Activated naive CD8-positive, alpha-beta T cell treated with anti-CD3 and anti-CD28 coated beads for 36 hours (primary cell): ENCODE results near the gene PITHD1. TPM values are rescaled to one million over a fixed set of nuclear protein-coding genes. Genes with fewer than 3 reads are reported as not detected.
A peak's percentile ranks its signal among the peaks of the same experiment; 100 is the strongest.
"Not testable (repeated sequence)": the region's sequence is repeated elsewhere in the genome, so short reads cannot be mapped to it uniquely, and the experiment has no call there.

Experiments used
- DNase-seq: peaks from one replicate; pipeline ENCODE4 v3.0.0; 2021
- H3K27ac Mint-ChIP-seq: one replicate; pipeline ENCODE4 v1.8.0; 2022; ENCODE audit warnings: mild to moderate bottlenecking, moderate library complexity, mixed read lengths
- H3K27me3 Mint-ChIP-seq: one replicate; pipeline ENCODE4 v1.8.0; 2022; ENCODE audit warnings: mild to moderate bottlenecking, mixed read lengths
- H3K36me3 Mint-ChIP-seq: one replicate; pipeline ENCODE4 v1.8.0; 2021; ENCODE audit warnings: mild to moderate bottlenecking, mixed read lengths
- H3K4me1 Mint-ChIP-seq: one replicate; pipeline ENCODE4 v1.8.0; 2021; ENCODE audit warnings: mixed read lengths
- H3K4me3 Mint-ChIP-seq: one replicate; pipeline ENCODE4 v1.8.0; 2022; ENCODE audit warnings: mild to moderate bottlenecking, moderate library complexity, mixed read lengths
- H3K9me3 Mint-ChIP-seq: one replicate; pipeline ENCODE4 v1.8.0; 2022; ENCODE audit warnings: mixed read lengths
- total RNA-seq, 2 experiments: library from RNA; stranded (reverse); gene quantifications; one replicate each; pipeline ENCODE4 v1.2.3, GENCODE V29; 2021

Gene PITHD1
- total RNA-seq, 2 experiments from 2014 or later, result 89.1 to 92.3 TPM

DNA sequence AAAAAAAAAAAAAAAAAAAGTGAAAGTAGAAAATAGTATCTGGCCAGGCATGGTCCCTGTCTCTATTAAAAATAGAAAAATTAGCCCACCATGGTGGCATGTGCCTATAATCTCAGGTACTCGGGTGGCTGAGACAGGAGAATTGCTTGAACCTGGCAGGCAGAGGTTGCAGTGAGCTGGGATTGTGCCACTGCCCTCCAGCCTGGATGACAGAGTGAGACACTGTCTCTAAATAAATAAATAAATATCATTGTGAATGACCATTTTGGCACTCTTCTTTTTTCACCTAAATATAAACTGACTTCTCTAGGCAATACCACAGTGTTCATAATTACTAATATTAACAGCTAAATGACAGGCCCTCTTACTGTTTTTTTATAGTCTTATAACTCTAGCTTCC is 20.4 kb upstream of the PITHD1 start:
- no peak for DNase-seq
- Mint-ChIP-seq H3K4me3 (no peak overlapping the region), H3K27ac (no peak overlapping the region), H3K36me3 (peaks cover 17% of the 10 kb centered on the region), H3K27me3 (no peaks in the 10 kb centered on the region), H3K4me1 (peaks cover 6% of the 10 kb centered on the region), H3K9me3 (no peaks in the 10 kb centered on the region)

- Mint-ChIP-seq H3K4me3 (no peak overlapping the region), H3K27ac (peak overlapping the region; percentile 25), H3K27me3 (no peaks in the 10 kb centered on the region), H3K9me3 (no peaks in the 10 kb centered on the region), H3K4me1 (peaks cover 6% of the 10 kb centered on the region), H3K36me3 (peaks cover 13% of the 10 kb centered on the region)
- DNase-seq, result no peak
These were observed 18.9 kb upstream of the PITHD1 start for GRCh38 chr1:23759277-23759676.

- peaks cover 6% of the 10 kb centered on the region for H3K4me1 Mint-ChIP-seq
- no peak for DNase-seq
- no peak overlapping the region for H3K4me3 Mint-ChIP-seq
- H3K9me3 Mint-ChIP-seq, result no peaks in the 10 kb centered on the region
- H3K27ac Mint-ChIP-seq, result no peak overlapping the region
- H3K27me3 Mint-ChIP-seq, result no peaks in the 10 kb centered on the region
- peaks cover 13% of the 10 kb centered on the region for H3K36me3 Mint-ChIP-seq
These were observed 15.1 kb upstream of the PITHD1 start for GRCh38 chr1:23763041-23763577.

DNA sequence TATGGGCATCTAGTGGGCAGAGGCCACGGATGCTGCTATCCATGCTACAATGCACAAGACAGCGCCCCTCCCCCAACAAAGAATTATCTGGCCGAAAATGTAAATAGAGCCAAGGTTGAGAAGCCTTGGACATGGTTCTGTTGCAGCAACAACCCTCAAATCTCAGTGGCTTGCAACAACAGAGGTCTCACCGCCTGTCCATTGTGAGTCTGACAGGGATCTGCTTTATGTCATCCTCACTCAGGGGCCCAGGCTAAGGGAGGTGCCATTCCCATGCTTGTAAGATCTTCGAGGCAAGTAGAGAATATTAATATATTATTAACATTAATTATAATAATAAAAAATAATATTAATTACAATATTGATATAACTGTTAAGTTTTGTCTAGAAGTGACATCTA is 9.5 kb upstream of the PITHD1 start:
- no peak for DNase-seq
- Mint-ChIP-seq H3K9me3 (no peaks in the 10 kb centered on the region), H3K4me1 (peaks cover 8% of the 10 kb centered on the region), H3K27me3 (no peaks in the 10 kb centered on the region), H3K27ac (no peak overlapping the region), H3K36me3 (peaks cover 11% of the 10 kb centered on the region), H3K4me3 (no peak overlapping the region)

DNA sequence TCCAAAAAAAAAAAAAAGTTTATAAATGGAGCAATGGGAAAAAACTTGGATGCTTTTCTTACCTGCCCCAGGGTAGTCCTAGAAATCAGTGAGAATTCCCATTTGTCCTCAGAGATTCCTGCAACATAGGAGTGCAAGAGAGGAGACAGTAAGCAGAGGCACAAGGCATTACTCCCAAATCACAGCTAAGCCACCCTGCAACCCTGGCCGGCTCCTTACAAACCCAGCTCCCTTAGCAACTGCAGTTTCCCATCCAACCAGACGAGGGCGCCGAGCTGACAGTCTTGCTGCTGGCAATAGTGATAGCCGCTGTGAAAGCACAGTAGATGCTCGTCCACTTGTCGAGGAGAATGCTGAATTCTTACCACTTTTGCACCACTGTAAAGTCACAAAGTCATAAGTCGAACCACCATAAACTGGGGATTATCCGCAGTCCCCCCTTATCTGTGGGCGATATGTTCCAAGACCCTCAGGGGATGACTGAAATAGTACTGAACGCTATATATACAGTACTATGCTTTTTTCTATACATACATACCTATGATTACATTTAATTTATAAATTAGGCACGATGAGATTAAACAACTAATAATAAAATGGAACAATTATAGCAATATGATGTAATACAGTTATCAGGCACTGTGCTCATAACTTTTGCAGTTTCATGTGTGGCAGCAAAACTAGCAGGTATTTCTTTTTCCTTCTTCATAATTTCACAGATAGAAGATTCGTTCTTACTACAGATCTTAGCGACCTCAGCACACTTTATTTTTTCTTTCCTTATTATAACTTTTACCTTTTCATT is 6.0 kb upstream of the PITHD1 start:
- H3K9me3 Mint-ChIP-seq, result no peaks in the 10 kb centered on the region
- peaks cover 35% of the 10 kb centered on the region for H3K4me1 Mint-ChIP-seq
- peak; percentile 82 for DNase-seq
- H3K4me3 Mint-ChIP-seq, result no peak overlapping the region
- no peak overlapping the region for H3K27ac Mint-ChIP-seq
- H3K27me3 Mint-ChIP-seq, result no peaks in the 10 kb centered on the region
- peaks cover 1% of the 10 kb centered on the region for H3K36me3 Mint-ChIP-seq

DNA sequence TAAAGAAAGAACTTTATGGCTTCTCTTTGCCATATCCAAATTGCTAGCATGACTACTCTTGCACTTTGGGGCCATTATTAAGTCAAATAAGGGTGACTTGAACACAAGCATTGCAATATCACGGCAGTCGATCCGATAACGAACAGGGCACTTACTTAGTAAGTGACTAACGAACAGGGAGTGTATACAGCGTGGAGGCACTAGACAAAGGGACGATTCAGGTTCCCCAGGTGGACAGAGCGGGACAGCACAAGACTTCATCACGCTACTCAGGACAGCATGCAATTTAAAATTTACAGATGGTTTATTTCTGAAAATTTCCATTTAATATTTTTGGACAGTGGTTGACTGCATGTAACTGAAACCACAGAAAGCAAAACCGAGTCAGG is 5.4 kb upstream of the PITHD1 start:
- DNase-seq, result no peak
- Mint-ChIP-seq H3K36me3 (peaks cover 1% of the 10 kb centered on the region), H3K27ac (no peak overlapping the region), H3K27me3 (no peaks in the 10 kb centered on the region), H3K4me3 (no peak overlapping the region), H3K4me1 (peaks cover 35% of the 10 kb centered on the region), H3K9me3 (no peaks in the 10 kb centered on the region)

- H3K4me1 Mint-ChIP-seq, result peaks cover 41% of the 10 kb centered on the region
- H3K27ac Mint-ChIP-seq, result peak overlapping the region; percentile 39
- H3K4me3 Mint-ChIP-seq, result no peak overlapping the region
- DNase-seq, result no peak
- no peaks in the 10 kb centered on the region for H3K9me3 Mint-ChIP-seq
- H3K27me3 Mint-ChIP-seq, result no peaks in the 10 kb centered on the region
- no peaks in the 10 kb centered on the region for H3K36me3 Mint-ChIP-seq
These were observed 3.9 kb upstream of the PITHD1 start for GRCh38 chr1:23774174-23774880.

GRCh38 chr1:23776217-23776616 is 2.0 kb upstream of the PITHD1 start:
- Mint-ChIP-seq H3K4me3 (peak overlapping the region; percentile 32), H3K36me3 (peaks cover 12% of the 10 kb centered on the region), H3K27ac (no peak overlapping the region), H3K4me1 (peaks cover 52% of the 10 kb centered on the region), H3K27me3 (no peaks in the 10 kb centered on the region), H3K9me3 (no peaks in the 10 kb centered on the region)
- DNase-seq, result no peak

- peaks cover 17% of the 10 kb centered on the region for H3K36me3 Mint-ChIP-seq
- no peaks in the 10 kb centered on the region for H3K9me3 Mint-ChIP-seq
- DNase-seq, result no peak
- H3K27me3 Mint-ChIP-seq, result no peaks in the 10 kb centered on the region
- peak overlapping the region; percentile 86 for H3K4me3 Mint-ChIP-seq
- H3K27ac Mint-ChIP-seq, result peak overlapping the region; percentile 75
- H3K4me1 Mint-ChIP-seq, result peaks cover 37% of the 10 kb centered on the region
These were observed 1.7 kb downstream of the PITHD1 start for GRCh38 chr1:23779826-23780371.

GRCh38 chr1:23783141-23783540 is 4.9 kb downstream of the PITHD1 start:
- H3K4me3 Mint-ChIP-seq, H3K27ac Mint-ChIP-seq, H3K9me3 Mint-ChIP-seq, DNase-seq, H3K27me3 Mint-ChIP-seq: not testable (repeated sequence)
- Mint-ChIP-seq H3K36me3 (peaks cover 28% of the 10 kb centered on the region), H3K4me1 (peaks cover 21% of the 10 kb centered on the region)

GRCh38 chr1:23784846-23785245 is 6.6 kb downstream of the PITHD1 start:
- peaks cover 10% of the 10 kb centered on the region for H3K4me1 Mint-ChIP-seq
- no peak for DNase-seq
- no peaks in the 10 kb centered on the region for H3K9me3 Mint-ChIP-seq
- H3K4me3 Mint-ChIP-seq, result no peak overlapping the region
- H3K27me3 Mint-ChIP-seq, result no peaks in the 10 kb centered on the region
- H3K27ac Mint-ChIP-seq, result no peak overlapping the region
- peaks cover 29% of the 10 kb centered on the region for H3K36me3 Mint-ChIP-seq

- H3K4me3 Mint-ChIP-seq, result no peak overlapping the region
- no peak overlapping the region for H3K27ac Mint-ChIP-seq
These were observed 9.5 kb downstream of the PITHD1 start for GRCh38 chr1:23787701-23788100.

GRCh38 chr1:23788695-23789094 is 10.5 kb downstream of the PITHD1 start:
- Mint-ChIP-seq H3K4me3 (no peak overlapping the region), H3K4me1 (peaks cover 21% of the 10 kb centered on the region), H3K27me3 (no peaks in the 10 kb centered on the region), H3K9me3 (no peaks in the 10 kb centered on the region), H3K36me3 (peaks cover 20% of the 10 kb centered on the region), H3K27ac (no peak overlapping the region)
- no peak for DNase-seq

More at GRCh38 chr1:23787701-23788100, 9.5 kb downstream of the PITHD1 start:
- Mint-ChIP-seq H3K36me3 (peaks cover 20% of the 10 kb centered on the region), H3K4me1 (peaks cover 17% of the 10 kb centered on the region), H3K27me3 (no peaks in the 10 kb centered on the region), H3K9me3 (no peaks in the 10 kb centered on the region)
- no peak for DNase-seq

DNA sequence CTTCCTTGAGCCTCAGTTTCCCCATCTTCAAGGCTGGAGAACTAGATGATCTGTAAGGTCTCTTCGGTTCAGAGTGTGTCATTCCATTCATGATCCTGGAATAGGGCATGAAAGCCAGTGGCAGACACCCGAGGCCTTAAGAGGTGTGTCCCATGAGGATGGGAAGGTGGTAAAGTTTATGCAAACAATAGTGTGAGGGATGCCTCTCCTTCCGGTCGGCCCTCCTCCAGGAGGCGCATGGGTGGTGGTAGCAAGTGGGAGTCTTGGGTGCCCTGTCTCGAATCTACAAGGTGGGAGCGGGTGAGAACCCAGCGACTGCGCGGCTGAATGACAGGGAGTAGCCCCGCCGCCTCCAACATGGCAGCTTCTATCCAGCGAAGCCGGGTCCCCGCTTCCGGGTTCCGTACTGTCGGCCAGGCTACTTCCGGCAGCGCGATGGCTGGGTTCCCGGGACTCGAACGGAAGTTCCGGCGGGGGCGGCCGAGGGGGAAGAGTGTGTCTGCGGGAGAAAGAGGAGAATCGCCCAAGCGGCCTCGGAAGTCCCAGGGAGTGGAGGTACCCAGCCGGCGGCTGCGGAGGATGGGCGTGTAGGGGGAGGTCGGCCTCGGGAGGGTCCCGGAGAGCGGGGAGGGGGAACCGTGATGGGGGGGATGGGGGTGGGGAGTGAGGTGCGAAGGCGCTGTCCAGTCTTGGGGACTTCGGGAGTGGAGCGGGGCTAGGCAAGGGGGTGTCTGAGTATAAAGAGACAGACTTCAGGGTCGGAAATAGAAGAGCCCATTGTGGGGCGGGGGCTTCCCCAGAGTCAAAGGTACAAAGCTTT is 12.7 kb downstream of the PITHD1 start, which contains the start of gene LYPLA2:
Gene LYPLA2, plus strand, starts transcription at position 450 of the 820 bp plus-strand sequence. CDS start 1,538 bp downstream, outside the sequence.
- Mint-ChIP-seq H3K4me1 (peaks cover 20% of the 10 kb centered on the region), H3K36me3 (peaks cover 14% of the 10 kb centered on the region), H3K4me3 (peak within 1 kb of the TSS; percentile 94), H3K27me3 (no peaks in the 10 kb centered on the region), H3K9me3 (no peaks in the 10 kb centered on the region), H3K27ac (peak within 1 kb of the TSS; percentile 94)
- DNase-seq, result peak; percentile 91
